Endodermal cell (in vitro differentiated cells): ENCODE results near the gene CHKB. TPM values are rescaled to one million over a fixed set of nuclear protein-coding genes. Genes with fewer than 3 reads are reported as not detected.

Experiments used
- DNase-seq: peaks from one replicate; pipeline ENCODE4 v3.0.0-alpha.2; 2017
- H3K27ac ChIP-seq: 2 replicates; pipeline ENCODE4 v1.5.1; 2013; ENCODE audit warnings: mild to moderate bottlenecking, low read depth, low read length, moderate library complexity
- H3K27me3 ChIP-seq: 2 replicates; pipeline ENCODE4 v1.6.1; 2013; ENCODE audit warnings: mild to moderate bottlenecking, low read length, moderate library complexity; ENCODE audit not compliant: insufficient read depth, control insufficient read depth, poor library complexity, severe bottlenecking
- H3K36me3 ChIP-seq: 2 replicates; pipeline ENCODE4 v1.7.0; 2013; ENCODE audit warnings: mild to moderate bottlenecking, low read length, moderate library complexity; ENCODE audit not compliant: control insufficient read depth, insufficient read depth
- H3K4me1 ChIP-seq: one replicate; pipeline ENCODE4 v1.7.0; 2013; ENCODE audit warnings: low read length; ENCODE audit not compliant: control insufficient read depth, insufficient read depth
- H3K4me3 ChIP-seq: 2 replicates; pipeline ENCODE4 v1.5.1; 2013; ENCODE audit warnings: mild to moderate bottlenecking, low read length, moderate library complexity
- H3K9ac ChIP-seq: 2 replicates; pipeline ENCODE4 v1.6.1; 2013; ENCODE audit warnings: mild to moderate bottlenecking, low read length, moderate library complexity; ENCODE audit not compliant: poor library complexity, severe bottlenecking; ENCODE audit errors: extremely low read depth
- H3K9me3 ChIP-seq: 2 replicates; pipeline ENCODE4 v1.6.1; 2013; ENCODE audit warnings: mild to moderate bottlenecking, low read length, moderate library complexity; ENCODE audit not compliant: control insufficient read depth
- H3K27ac Mint-ChIP-seq: 2 replicates; pipeline ENCODE4 v1.8.0; 2020; ENCODE audit warnings: mixed read lengths
- H3K27me3 Mint-ChIP-seq: 2 replicates; pipeline ENCODE4 v1.8.0; 2021; ENCODE audit warnings: mild to moderate bottlenecking, mixed read lengths; ENCODE audit not compliant: insufficient read depth
- H3K36me3 Mint-ChIP-seq: 2 replicates; pipeline ENCODE4 v1.8.0; 2020; ENCODE audit warnings: low read depth, mixed read lengths
- H3K4me1 Mint-ChIP-seq: 2 replicates; pipeline ENCODE4 v1.8.0; 2020; ENCODE audit warnings: mixed read lengths
- H3K4me3 Mint-ChIP-seq: 2 replicates; pipeline ENCODE4 v1.8.0; 2020; ENCODE audit warnings: mild to moderate bottlenecking, moderate library complexity, mixed read lengths
- H3K9me3 Mint-ChIP-seq: 2 replicates; pipeline ENCODE4 v1.8.0; 2020; ENCODE audit warnings: mild to moderate bottlenecking, mixed read lengths
- CTCF ChIP-seq: fragments of 200-600 bp; sonication (generic); conservative IDR thresholded peaks from 2 replicates; pipeline ENCODE4 v1.5.0; 2021; ENCODE audit warnings: antibody characterized with exemption, mild to moderate bottlenecking
- WGBS, 2 experiments: methylation state at CpG; one replicate each; pipeline versions ENCODE4 v1.1.5 to v1.1.7; 2013; ENCODE audit warnings: missing lambda C conversion rate in 2 of 2, mixed read lengths in 1 of 2; ENCODE audit not compliant: insufficient coverage in 1 of 2, insufficient read length in 1 of 2; 5-methylcytosine and 5-hydroxymethylcytosine counted together
- total RNA-seq, 2 donors: library from RNA; stranded (reverse); fragmentation: NEBNext Ultra II Directional in 1 of 2; extraction: Animal tissue kit (Norgen Biotek cat#: 25700) in 1 of 2; gene quantifications; 2 replicates in 1 of 2; 3 replicates in 1 of 2; pipeline ENCODE4 v1.2.1, GENCODE V29; 2021

The CHKB gene
- total RNA-seq, 2 donors from 2014 or later = 108 TPM

DNA sequence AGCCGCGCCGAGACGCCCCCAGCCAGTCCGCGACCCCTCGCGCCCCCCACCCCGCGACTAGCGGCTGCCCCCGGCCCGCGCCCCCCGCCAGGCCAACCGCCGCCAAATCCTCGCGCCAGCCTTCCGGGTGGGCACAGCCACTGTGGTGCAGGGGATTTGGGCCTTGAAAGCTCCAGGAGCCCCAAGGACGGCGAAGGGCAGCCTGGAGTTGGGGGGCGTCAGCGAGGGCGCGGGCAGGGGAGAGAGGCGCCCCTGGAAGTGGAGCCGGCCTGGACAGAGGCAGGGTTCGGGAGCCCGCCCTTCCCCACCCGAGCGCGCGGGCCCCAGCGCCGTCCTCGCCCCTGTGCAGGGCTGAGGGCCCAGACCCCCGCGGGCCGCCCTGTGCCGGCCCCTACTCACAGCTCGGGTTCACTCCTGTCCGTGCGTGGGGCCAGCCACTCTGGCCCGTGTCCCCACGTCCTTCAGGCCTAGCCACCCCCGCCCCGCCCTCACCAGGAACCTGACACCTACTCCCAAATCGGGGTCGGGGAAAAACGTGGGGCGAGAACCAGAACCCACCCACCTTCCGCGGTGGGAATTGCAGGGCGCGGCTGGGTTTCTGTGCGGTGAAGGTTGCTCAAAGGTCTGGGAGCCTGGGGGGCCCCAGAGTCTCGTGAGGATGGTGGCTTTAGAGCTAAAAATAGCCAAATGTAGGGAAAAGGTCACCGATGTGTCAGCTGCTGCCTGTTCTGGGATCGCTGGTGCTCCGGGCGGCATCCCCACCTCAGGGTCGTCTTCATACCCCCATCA lies 4.5 kb downstream of the CHKB start, which contains the start of gene CPT1B:
Gene CPT1B, minus strand, starts transcription at position 441 of the 789 bp plus-strand sequence. CDS start 512 bp downstream, outside the sequence.
- peaks cover 3% of the 10 kb centered on the region for H3K4me1 ChIP-seq
- 93 to 95% methylated on average over 22 to 63 of the region's 63 CpGs for WGBS, 2 experiments
- DNase-seq = no peak
- no peaks in the 10 kb centered on the region for H3K27me3 ChIP-seq
- Mint-ChIP-seq H3K9me3 (no peaks in the 10 kb centered on the region), H3K27ac (no peak within 1 kb of the TSS), H3K27me3 (no peaks in the 10 kb centered on the region), H3K36me3 (peaks cover 26% of the 10 kb centered on the region), H3K4me3 (no peak within 1 kb of the TSS), H3K4me1 (no peaks in the 10 kb centered on the region)
- peaks cover 47% of the 10 kb centered on the region for H3K36me3 ChIP-seq
- peak; percentile 11 for TF ChIP-seq CTCF
- no peak within 1 kb of the TSS for H3K4me3 ChIP-seq
- H3K9me3 ChIP-seq = no peaks in the 10 kb centered on the region
- H3K9ac ChIP-seq = no peak within 1 kb of the TSS
- H3K27ac ChIP-seq = no peak within 1 kb of the TSS

DNA sequence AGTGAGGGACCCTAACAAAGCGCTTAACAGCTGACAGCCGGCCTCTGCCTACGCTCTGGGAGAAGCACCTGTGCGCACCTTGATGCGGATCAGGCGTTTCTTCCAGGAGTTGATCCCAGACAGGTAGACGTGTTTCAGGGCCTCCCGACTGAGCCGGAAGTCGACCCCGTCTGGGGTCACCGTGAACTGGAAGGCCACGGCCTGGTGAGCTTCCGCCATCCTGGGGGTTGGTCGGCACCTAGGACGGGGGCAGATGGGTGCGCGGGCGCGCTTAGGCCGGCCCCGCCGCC lies 5.0 kb downstream of the CHKB start:
- Mint-ChIP-seq H3K9me3 (no peaks in the 10 kb centered on the region), H3K27me3 (no peaks in the 10 kb centered on the region), H3K36me3 (peaks cover 30% of the 10 kb centered on the region), H3K4me1 (no peaks in the 10 kb centered on the region), H3K4me3 (no peak overlapping the region), H3K27ac (no peak overlapping the region)
- no peak overlapping the region for H3K27ac ChIP-seq
- H3K4me1 ChIP-seq = peaks cover 3% of the 10 kb centered on the region
- H3K4me3 ChIP-seq = no peak overlapping the region
- no peak for TF ChIP-seq CTCF
- WGBS, 2 experiments = 93 to 95% methylated on average over 13 to 23 of the region's 23 CpGs
- no peak overlapping the region for H3K9ac ChIP-seq
- no peak for DNase-seq
- H3K27me3 ChIP-seq = no peaks in the 10 kb centered on the region
- peaks cover 53% of the 10 kb centered on the region for H3K36me3 ChIP-seq
- no peaks in the 10 kb centered on the region for H3K9me3 ChIP-seq

- Mint-ChIP-seq H3K27ac (no peak overlapping the region), H3K36me3 (peaks cover 36% of the 10 kb centered on the region), H3K9me3 (no peaks in the 10 kb centered on the region), H3K27me3 (no peaks in the 10 kb centered on the region), H3K4me3 (no peak overlapping the region), H3K4me1 (no peaks in the 10 kb centered on the region)
- Histone ChIP-seq H3K4me1 (peaks cover 3% of the 10 kb centered on the region), H3K9ac (no peak overlapping the region), H3K27ac (no peak overlapping the region), H3K4me3 (no peak overlapping the region), H3K27me3 (no peaks in the 10 kb centered on the region), H3K36me3 (peaks cover 58% of the 10 kb centered on the region), H3K9me3 (no peaks in the 10 kb centered on the region)
- DNase-seq = no peak
- no peak for TF ChIP-seq CTCF
- WGBS, 2 experiments = 94 to 97% methylated on average over 12 to 18 of the region's 18 CpGs
These were observed 5.6 kb downstream of the CHKB start for GRCh38 chr22:50576806-50577696.
